ENCODE data around the gene MASP1.

DNA sequence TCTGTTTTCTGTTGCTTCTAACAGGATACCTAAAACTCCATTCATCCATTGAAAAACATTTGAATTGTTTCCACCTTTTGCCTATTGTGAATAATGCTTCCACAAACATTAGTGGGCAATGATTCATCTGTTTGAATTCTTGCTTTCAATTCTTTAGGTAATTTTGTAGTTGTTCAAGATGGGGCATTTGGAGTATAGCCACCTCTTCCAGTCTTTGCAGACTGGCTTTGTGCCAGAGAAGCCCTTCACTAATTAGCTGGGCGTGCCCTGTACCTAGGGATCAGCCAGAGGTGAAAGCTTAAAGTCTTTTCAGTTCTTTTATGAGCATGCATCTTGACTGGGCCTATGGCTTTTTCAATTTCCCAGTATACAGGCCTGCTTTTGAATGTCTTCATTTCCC lies 83.4 kb downstream of the MASP1 start:
- TF ChIP-seq, protein P1, sequence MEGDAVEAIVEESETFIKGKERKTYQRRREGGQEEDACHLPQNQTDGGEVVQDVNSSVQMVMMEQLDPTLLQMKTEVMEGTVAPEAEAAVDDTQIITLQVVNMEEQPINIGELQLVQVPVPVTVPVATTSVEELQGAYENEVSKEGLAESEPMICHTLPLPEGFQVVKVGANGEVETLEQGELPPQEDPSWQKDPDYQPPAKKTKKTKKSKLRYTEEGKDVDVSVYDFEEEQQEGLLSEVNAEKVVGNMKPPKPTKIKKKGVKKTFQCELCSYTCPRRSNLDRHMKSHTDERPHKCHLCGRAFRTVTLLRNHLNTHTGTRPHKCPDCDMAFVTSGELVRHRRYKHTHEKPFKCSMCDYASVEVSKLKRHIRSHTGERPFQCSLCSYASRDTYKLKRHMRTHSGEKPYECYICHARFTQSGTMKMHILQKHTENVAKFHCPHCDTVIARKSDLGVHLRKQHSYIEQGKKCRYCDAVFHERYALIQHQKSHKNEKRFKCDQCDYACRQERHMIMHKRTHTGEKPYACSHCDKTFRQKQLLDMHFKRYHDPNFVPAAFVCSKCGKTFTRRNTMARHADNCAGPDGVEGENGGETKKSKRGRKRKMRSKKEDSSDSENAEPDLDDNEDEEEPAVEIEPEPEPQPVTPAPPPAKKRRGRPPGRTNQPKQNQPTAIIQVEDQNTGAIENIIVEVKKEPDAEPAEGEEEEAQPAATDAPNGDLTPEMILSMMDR (IDR thresholded peaks at IDR 0.05), result no peak
- no peak for TF ChIP-seq POLR2A (IDR thresholded peaks at IDR 0.05)

All from lower leg skin (tissue), 3 donors.